ENCODE results near the gene TIMMDC1. TPM values are rescaled to one million over a fixed set of nuclear protein-coding genes. Genes with fewer than 3 reads are reported as not detected.

TIMMDC1 gene
- total RNA-seq, 2 experiments from 2014 or later: 67.1 to 72.7 TPM

DNA sequence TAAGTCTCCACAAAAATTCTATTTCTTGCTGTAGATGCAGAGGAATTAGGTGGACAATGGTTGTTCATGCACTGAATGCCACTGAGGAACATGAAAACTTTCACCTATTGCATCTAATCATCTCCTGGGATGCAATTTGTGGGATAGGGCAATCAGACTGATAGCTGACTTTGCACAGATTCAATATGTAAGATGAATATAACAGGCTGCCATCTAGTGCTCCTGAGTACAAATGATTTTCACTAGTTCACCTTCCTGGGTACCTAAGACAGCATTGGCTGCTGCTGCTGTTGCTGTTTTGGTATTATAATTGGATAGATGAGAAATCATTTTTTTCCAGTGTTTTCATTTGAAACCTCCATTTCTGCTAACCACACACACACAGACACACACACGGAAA, 19.7 kb downstream of the TIMMDC1 start:
- POLR2A ChIA-PET: no interaction called here
- CTCF ChIA-PET: no interaction called here
- Mint-ChIP-seq H3K27ac (no peak overlapping the region), H3K4me3 (no peak overlapping the region), H3K4me1 (peaks cover under 1% of the 10 kb centered on the region), H3K36me3 (ENCODE audit: low read depth) (peaks cover 79% of the 10 kb centered on the region), H3K9me3 (peaks cover 4% of the 10 kb centered on the region), H3K27me3 (no peaks in the 10 kb centered on the region)
- no peak for DNase-seq

DNA sequence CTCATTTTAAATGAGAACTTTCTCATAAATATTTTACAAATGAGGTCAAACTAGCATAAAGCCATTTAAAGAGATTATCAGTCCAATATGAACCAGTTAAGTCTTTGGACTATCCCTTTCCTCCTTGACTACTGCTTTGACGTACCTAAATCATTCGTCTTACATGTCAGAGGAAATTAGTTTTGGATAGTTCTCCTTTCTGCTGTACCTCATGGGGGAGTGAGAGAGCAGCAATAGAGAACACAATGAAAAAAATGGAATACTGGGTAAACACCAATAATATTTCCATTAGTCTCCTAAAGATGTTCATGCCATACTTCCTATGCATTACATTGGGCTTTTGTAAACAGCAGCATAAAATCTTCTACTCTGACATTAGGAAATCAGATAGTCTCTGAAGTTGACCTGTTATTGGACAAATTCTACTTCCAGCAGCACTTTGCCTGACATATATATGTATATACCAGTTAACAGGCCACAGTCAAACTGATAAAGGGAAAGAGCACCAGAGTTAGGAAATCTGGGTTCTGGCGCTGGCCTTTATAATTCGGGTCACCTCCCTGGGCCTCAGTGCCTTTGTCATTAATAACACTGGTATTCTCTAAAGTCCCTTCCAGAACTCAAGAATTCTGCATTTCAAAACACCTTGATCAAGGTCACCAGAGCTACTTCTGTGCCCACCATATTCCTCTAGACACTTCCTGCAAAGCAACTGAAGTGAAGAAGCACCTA, 26.8 kb downstream of the TIMMDC1 start:
- peaks cover 54% of the 10 kb centered on the region for H3K36me3 Mint-ChIP-seq (ENCODE audit: low read depth)
- DNase-seq: no peak
- peaks cover 4% of the 10 kb centered on the region for H3K4me1 Mint-ChIP-seq
- ChIA-PET CTCF (interaction anchor here (1.2 kb wide), 1 partner anchor 26 kb away, joined by 3 read pairs; no protein-coding TSS in a partner anchor), POLR2A (no interaction called here)
- no peak overlapping the region for H3K4me3 Mint-ChIP-seq
- no peak overlapping the region for H3K27ac Mint-ChIP-seq
- H3K27me3 Mint-ChIP-seq: no peaks in the 10 kb centered on the region
- peaks cover 4% of the 10 kb centered on the region for H3K9me3 Mint-ChIP-seq

DNA sequence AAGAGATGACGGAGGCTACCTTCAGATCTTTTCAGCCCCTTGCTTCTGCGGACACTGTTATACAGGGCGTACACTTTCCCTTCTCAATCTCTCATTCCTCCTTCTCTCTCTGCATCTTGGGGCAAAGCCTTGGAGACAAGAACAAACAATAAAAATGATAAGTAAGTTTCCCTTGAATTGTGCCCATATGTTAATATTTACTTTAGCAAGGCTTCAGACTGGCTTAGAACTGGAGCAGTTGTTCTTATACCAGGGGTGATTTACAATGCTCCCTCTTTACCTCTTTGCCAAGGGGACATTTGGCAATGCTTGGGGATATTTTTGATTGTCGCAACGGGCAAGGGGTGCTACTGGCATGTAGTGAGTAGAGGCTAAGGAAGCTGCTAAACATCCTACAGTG, 29.4 kb downstream of the TIMMDC1 start:
- H3K4me3 Mint-ChIP-seq: no peak overlapping the region
- no peaks in the 10 kb centered on the region for H3K27me3 Mint-ChIP-seq
- peaks cover 4% of the 10 kb centered on the region for H3K4me1 Mint-ChIP-seq
- ChIA-PET CTCF (interaction anchor here (1.1 kb wide), 1 partner anchor 16 kb away, joined by 3 read pairs; no protein-coding TSS in a partner anchor), POLR2A (no interaction called here)
- H3K27ac Mint-ChIP-seq: no peak overlapping the region
- no peak for DNase-seq
- H3K36me3 Mint-ChIP-seq (ENCODE audit: low read depth): peaks cover 33% of the 10 kb centered on the region
- no peaks in the 10 kb centered on the region for H3K9me3 Mint-ChIP-seq

DNA sequence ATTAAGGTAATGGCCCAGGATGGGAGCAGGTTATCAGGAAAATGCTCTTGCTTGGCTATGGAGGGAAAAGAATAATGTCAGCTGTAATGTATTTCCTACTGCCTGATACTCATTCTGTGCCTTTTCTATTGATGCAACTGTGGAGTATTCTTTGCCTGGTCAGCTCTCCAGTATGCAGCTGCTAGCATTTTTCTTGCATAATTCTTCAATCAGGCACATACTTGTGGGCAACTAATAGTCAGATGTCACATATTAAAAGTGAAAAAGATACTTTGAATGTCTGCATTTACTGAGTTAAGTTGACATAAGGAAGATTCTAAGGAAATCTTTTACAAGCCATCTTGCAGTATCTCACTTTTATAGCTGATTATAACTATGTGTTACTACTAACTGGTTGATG, 31.5 kb downstream of the TIMMDC1 start:
- CTCF ChIA-PET: interaction anchor here (0.6 to 1.1 kb wide), 3 partner anchors 9 to 75 kb away, joined by 3 to 4 read pairs (median 4); no protein-coding TSS in a partner anchor
- H3K27me3 Mint-ChIP-seq: no peaks in the 10 kb centered on the region

DNA sequence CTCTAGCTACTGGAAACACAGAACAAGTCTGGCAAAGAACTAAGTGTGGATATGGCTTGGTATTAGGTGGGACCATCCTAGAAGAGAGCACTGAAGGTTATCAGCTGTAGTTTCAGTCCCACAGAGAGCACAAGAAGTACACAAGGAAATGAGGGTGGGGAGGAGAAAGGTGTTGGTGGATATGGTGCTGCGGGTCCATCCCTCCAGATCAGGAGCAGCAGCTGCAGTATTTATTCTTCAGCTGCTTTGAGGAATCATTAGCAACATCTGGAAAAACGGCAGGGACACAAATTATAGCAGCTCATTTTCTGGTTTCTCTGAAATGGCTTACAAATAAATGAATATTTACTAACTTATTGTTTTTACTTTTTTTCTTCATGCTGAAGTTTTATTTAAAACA, 32.1 kb downstream of the TIMMDC1 start:
- CTCF ChIA-PET: interaction anchor here (0.5 to 1.1 kb wide), 4 partner anchors 9 to 601 kb away, joined by 3 to 5 read pairs (median 4); no protein-coding TSS in a partner anchor
- no peak overlapping the region for H3K27ac Mint-ChIP-seq
- peaks cover 16% of the 10 kb centered on the region for H3K36me3 Mint-ChIP-seq (ENCODE audit: low read depth)

More for the DNA sequence above, 31.5 kb downstream of the TIMMDC1 start:
- POLR2A ChIA-PET: interaction anchor here (0.6 kb wide), 1 partner anchor 57 kb away, joined by 3 read pairs; no protein-coding TSS in a partner anchor
- peaks cover 19% of the 10 kb centered on the region for H3K36me3 Mint-ChIP-seq (ENCODE audit: low read depth)
- DNase-seq: no peak
- H3K4me1 Mint-ChIP-seq: no peaks in the 10 kb centered on the region
- no peak overlapping the region for H3K4me3 Mint-ChIP-seq
- H3K9me3 Mint-ChIP-seq: no peaks in the 10 kb centered on the region
- H3K27ac Mint-ChIP-seq: no peak overlapping the region

DNA sequence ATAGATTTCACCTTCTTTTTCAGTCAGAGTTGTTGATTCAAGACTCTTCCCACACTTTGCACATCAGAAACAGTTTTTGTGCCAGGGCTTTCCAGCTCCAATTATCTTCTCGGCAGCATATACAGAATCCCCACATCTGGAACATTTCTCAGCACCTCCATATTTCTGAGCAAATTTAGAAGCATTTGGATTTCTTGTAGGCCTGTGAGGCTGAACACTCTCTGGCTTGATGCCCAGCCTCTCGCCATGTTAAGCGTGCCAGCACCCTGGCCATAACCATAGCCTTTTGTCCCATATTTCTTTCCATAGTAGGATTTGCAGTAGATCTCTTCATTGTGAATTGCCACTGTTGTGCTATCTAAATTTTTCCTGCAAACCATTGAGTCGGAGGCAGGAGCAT, 32.8 kb downstream of the TIMMDC1 start:
- Mint-ChIP-seq H3K4me3 (no peak overlapping the region), H3K36me3 (ENCODE audit: low read depth) (peaks cover 11% of the 10 kb centered on the region), H3K9me3 (no peaks in the 10 kb centered on the region), H3K27me3 (no peaks in the 10 kb centered on the region), H3K27ac (no peak overlapping the region), H3K4me1 (no peaks in the 10 kb centered on the region)
- CTCF ChIA-PET: no interaction called here
- POLR2A ChIA-PET: no interaction called here
- DNase-seq: no peak

More for the DNA sequence above, 32.1 kb downstream of the TIMMDC1 start:
- H3K9me3 Mint-ChIP-seq: no peaks in the 10 kb centered on the region
- POLR2A ChIA-PET: interaction anchor here (0.6 kb wide), 1 partner anchor 57 kb away, joined by 3 read pairs; no protein-coding TSS in a partner anchor
- no peaks in the 10 kb centered on the region for H3K27me3 Mint-ChIP-seq
- DNase-seq: no peak
- no peak overlapping the region for H3K4me3 Mint-ChIP-seq
- no peaks in the 10 kb centered on the region for H3K4me1 Mint-ChIP-seq

DNA sequence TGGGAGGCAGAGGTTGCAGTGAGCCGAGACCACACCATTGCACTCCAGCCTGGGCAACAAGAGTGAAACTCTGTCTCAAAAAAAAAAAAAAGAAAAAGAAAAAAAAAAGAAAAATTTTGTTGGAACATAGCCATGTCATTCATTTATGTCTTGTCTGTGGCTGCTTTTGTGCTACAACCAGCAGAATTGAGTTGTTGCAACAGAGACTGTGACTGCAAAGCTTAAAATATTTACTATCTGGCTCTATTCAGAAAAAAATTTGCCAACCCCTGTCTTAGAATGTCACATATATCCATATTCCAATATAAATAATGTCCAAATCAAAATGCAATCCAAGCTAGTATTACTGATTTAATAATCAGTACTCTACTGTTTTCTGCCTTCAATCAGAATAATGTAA, 35.9 kb downstream of the TIMMDC1 start:
- POLR2A ChIA-PET: no interaction called here
- Mint-ChIP-seq H3K27me3 (no peaks in the 10 kb centered on the region), H3K4me1 (no peaks in the 10 kb centered on the region), H3K36me3 (ENCODE audit: low read depth) (peaks cover 4% of the 10 kb centered on the region), H3K27ac (no peak overlapping the region), H3K4me3 (no peak overlapping the region), H3K9me3 (no peaks in the 10 kb centered on the region)
- CTCF ChIA-PET: interaction anchor here (0.6 to 0.7 kb wide), 2 partner anchors 207 to 257 kb away, joined by 3 read pairs; no protein-coding TSS in a partner anchor
- DNase-seq: no peak

DNA sequence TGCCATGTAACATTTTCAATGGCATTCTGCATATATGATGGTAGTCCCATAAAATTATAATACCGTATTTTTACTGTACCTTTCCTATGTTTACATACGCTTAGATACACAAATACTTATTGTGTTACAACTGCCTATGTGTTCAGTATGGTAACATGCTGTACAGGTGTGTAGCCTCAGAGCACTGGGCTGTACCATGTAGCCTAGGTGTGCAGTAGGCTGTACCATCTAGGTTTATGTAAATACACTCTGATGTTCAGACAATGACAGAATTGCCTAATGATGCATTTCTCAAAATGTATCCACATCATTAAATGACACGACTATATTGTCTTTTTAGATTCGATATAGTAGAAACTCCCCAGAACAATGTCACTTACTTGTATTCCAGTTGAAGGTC, 38.4 kb downstream of the TIMMDC1 start:
- Mint-ChIP-seq H3K9me3 (no peaks in the 10 kb centered on the region), H3K36me3 (ENCODE audit: low read depth) (peaks cover 5% of the 10 kb centered on the region), H3K4me3 (no peak overlapping the region), H3K4me1 (no peaks in the 10 kb centered on the region), H3K27ac (no peak overlapping the region), H3K27me3 (peaks cover 3% of the 10 kb centered on the region)
- ChIA-PET POLR2A (no interaction called here), CTCF (no interaction called here)
- no peak for DNase-seq

DNA sequence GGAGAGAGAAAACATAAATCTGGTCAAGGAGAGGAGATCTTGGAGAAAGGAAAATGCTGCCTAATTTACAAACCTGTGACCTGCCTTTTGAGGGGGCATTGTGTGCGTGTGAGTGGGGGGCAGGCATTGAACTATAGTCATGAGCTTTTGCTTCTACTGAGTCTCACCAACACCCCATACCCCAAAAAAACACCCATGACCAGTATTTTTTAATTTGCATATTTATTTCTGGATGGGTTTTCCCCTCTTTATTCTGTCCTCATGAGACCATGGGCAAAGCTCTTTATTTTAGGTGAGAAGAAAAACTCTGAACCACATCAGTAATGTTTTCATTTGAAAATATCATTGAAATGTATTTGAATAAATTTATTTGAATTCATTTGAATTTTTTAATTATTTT, 40.4 kb downstream of the TIMMDC1 start:
- ChIA-PET POLR2A (no interaction called here), CTCF (interaction anchor here (1.8 kb wide), 1 partner anchor 9 kb away, joined by 4 read pairs; no protein-coding TSS in a partner anchor)
- DNase-seq: no peak
- H3K4me3 Mint-ChIP-seq: no peak overlapping the region
- H3K36me3 Mint-ChIP-seq (ENCODE audit: low read depth): peaks cover 7% of the 10 kb centered on the region
- peaks cover 9% of the 10 kb centered on the region for H3K27me3 Mint-ChIP-seq
- H3K4me1 Mint-ChIP-seq: no peaks in the 10 kb centered on the region
- no peak overlapping the region for H3K27ac Mint-ChIP-seq
- H3K9me3 Mint-ChIP-seq: no peaks in the 10 kb centered on the region

DNA sequence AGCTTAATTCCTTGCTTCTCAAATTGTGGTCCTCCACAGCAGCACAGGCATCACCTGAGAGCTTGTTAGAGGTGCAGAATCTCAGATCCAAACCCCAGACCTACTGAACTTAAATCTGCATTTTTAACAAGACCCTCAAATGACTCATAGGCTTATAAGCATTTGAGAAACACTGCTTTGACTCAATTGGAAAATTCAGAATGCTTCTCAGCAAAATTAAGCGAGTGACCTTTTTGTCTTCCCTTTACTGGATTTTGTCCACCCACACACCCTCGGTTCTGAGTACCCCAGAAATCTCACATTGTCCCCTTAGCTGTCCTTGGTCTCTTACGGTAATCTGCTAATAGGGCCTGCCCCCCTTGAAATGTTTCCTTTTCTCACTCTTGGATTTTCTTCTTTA, 43.2 kb downstream of the TIMMDC1 start:
- ChIA-PET CTCF (no interaction called here), POLR2A (no interaction called here)
- Mint-ChIP-seq H3K4me3 (no peak overlapping the region), H3K4me1 (no peaks in the 10 kb centered on the region), H3K9me3 (no peaks in the 10 kb centered on the region), H3K27ac (no peak overlapping the region), H3K27me3 (peaks cover 9% of the 10 kb centered on the region), H3K36me3 (ENCODE audit: low read depth) (peaks cover 8% of the 10 kb centered on the region)
- DNase-seq: no peak

DNA sequence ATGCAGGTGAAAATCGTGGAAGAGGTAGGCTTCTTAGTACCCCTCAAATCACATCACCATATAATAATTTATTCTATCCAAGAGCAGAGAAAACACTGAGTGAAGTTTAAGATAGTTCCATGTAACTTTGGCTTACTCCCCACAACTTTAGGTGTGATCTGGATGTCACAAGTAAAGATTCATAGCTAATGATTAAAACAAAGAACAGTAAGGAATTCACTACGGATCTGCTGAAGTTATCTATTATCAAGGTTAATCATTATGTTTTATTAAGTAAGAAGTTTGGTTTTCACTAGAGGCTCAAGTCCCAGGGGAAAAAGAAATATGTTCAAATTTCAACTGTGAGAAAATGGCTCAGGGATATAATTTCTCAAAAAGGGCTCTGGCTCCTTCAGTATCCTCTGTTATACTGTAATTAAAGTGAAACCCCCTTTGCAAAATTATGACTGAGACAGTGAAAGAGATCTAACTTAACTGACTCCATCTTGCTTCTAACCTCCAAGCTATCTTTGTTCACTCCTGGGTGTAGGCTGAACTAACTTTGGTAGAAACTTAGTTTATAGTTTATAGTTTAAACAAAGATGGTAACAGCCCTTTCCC, 43.9 kb downstream of the TIMMDC1 start:
- ChIA-PET CTCF (interaction anchor here (1.3 kb wide), 1 partner anchor 43 kb away, joined by 3 read pairs; no protein-coding TSS in a partner anchor), POLR2A (no interaction called here)
- H3K27me3 Mint-ChIP-seq: peaks cover 9% of the 10 kb centered on the region
- no peak overlapping the region for H3K27ac Mint-ChIP-seq
- no peak overlapping the region for H3K4me3 Mint-ChIP-seq
- peaks cover 8% of the 10 kb centered on the region for H3K36me3 Mint-ChIP-seq (ENCODE audit: low read depth)
- H3K4me1 Mint-ChIP-seq: no peaks in the 10 kb centered on the region
- DNase-seq: no peak
- no peaks in the 10 kb centered on the region for H3K9me3 Mint-ChIP-seq

DNA sequence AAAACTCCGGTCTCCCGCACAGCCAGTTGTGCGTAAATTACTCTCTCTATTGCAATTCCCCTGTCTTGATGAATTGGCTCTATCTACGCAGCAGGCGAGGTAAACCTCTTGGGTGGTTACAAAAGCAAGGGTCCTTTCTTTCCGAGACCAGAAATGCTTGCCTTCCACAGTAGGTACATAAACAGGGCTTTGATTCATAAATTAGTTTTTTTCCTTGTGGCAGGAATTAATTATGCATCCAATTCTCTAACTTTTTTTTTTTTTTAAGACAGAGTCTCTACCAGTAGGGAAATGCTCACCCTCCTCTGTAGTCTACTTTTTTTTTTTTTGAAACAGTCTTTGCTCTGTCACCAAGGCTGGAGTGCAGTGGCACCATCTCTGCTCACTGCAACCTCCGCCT, 44.8 kb downstream of the TIMMDC1 start:
- Mint-ChIP-seq H3K36me3 (ENCODE audit: low read depth) (peaks cover 8% of the 10 kb centered on the region), H3K27ac (no peak overlapping the region), H3K27me3 (peaks cover 9% of the 10 kb centered on the region), H3K4me3 (no peak overlapping the region), H3K4me1 (no peaks in the 10 kb centered on the region), H3K9me3 (no peaks in the 10 kb centered on the region)
- POLR2A ChIA-PET: no interaction called here
- CTCF ChIA-PET: interaction anchor here (0.6 to 1.3 kb wide), 3 partner anchors 16 to 412 kb away, joined by 3 read pairs; no protein-coding TSS in a partner anchor
- no peak for DNase-seq

DNA sequence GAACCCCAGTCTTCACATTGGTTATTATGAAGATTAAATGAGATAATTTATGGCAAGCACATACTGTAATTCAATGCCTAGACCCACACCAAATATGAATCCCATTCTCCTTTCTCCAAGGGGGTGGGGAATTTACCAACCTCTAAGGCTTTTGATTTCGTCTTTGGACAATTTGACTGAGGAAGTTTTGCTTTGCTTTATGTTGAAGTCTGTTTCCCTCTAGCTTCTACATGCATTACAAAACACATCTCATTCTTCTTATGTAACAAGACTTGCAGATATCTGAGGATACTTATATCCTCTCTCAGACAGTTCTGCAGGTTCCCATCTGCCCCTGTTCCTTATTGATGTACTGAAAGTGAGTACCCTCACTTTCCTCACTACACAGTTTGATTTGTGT, 48.9 kb downstream of the TIMMDC1 start:
- CTCF ChIA-PET: no interaction called here
- Mint-ChIP-seq H3K4me3 (no peak overlapping the region), H3K36me3 (ENCODE audit: low read depth) (peaks cover 6% of the 10 kb centered on the region), H3K4me1 (peaks cover 4% of the 10 kb centered on the region), H3K9me3 (no peaks in the 10 kb centered on the region), H3K27me3 (peaks cover 5% of the 10 kb centered on the region), H3K27ac (no peak overlapping the region)
- no peak for DNase-seq
- POLR2A ChIA-PET: no interaction called here

Measured in activated CD4-positive, alpha-beta T cell treated with anti-CD3 and anti-CD28 coated beads, Interleukin-2, amount 10 ng/mL, durations not matched to agents 7 days and 5 days (primary cell).